C1 segment of cervical spinal cord (tissue), 14 donors: Measurements from ENCODE around the gene NOP9.

ENCODE experiments used
- DNase-seq, 14 donors: peaks; one replicate each; lab custom pipeline; 2025; lab: John Stamatoyannopoulos, UW

Gene NOP9

GRCh38 chr14:24299255-24300191 is at the start of gene NOP9, which contains the start of gene DHRS1:
Gene NOP9 (plus strand): TSS chr14:24299850. CDS start chr14:24299955, 105 bp downstream.
Gene DHRS1 (minus strand): TSS chr14:24299780. CDS start chr14:24299106, 674 bp downstream.
- peak in 13 of 14 donors; percentile 28 to 87 (median 78) for DNase-seq

- no peak for DNase-seq
These were observed 49.3 kb upstream of the NOP9 start for GRCh38 chr14:24250354-24250753.

- peak in 1 of 14 donors; percentile 11 for DNase-seq
These were observed 47.8 kb upstream of the NOP9 start for GRCh38 chr14:24251880-24252288.

GRCh38 chr14:24252289-24253124 is 47.1 kb upstream of the NOP9 start:
- DNase-seq, result no peak

GRCh38 chr14:24253936-24254335 is 45.7 kb upstream of the NOP9 start:
- no peak for DNase-seq

GRCh38 chr14:24254630-24255392 is 44.8 kb upstream of the NOP9 start:
- no peak for DNase-seq

GRCh38 chr14:24255438-24255837 is 44.2 kb upstream of the NOP9 start:
- no peak for DNase-seq

GRCh38 chr14:24255931-24256711 is 43.5 kb upstream of the NOP9 start:
- no peak for DNase-seq

GRCh38 chr14:24256960-24257359 is 42.7 kb upstream of the NOP9 start:
- DNase-seq, result no peak

GRCh38 chr14:24258119-24258518 is 41.5 kb upstream of the NOP9 start:
- DNase-seq, result no peak

- DNase-seq, result no peak
These were observed 40.9 kb upstream of the NOP9 start for GRCh38 chr14:24258548-24259265.

- DNase-seq, result no peak
These were observed 40.2 kb upstream of the NOP9 start for GRCh38 chr14:24259282-24260025.

GRCh38 chr14:24260026-24260779 is 39.4 kb upstream of the NOP9 start:
- no peak for DNase-seq

- no peak for DNase-seq
These were observed 38.9 kb upstream of the NOP9 start for GRCh38 chr14:24260780-24261157.

GRCh38 chr14:24261256-24261968 is 38.2 kb upstream of the NOP9 start:
- DNase-seq, result no peak

GRCh38 chr14:24261969-24262327 is 37.7 kb upstream of the NOP9 start:
- DNase-seq, result no peak

GRCh38 chr14:24262821-24263733 is 36.6 kb upstream of the NOP9 start, which contains the start of gene TGM1:
Gene TGM1 (minus strand): TSS chr14:24263177. CDS start chr14:24262352, 825 bp downstream.
- no peak for DNase-seq
